ENCODE measurements around the gene BMAL1.
"Not testable (repeated sequence)": the region's sequence is repeated elsewhere in the genome, so short reads cannot be mapped to it uniquely, and the experiment has no call there.

BMAL1 gene

GRCh38 chr11:13388741-13389140 lies 111.2 kb downstream of the BMAL1 start:
- DNase-seq, result no peak

- DNase-seq, result no peak
Measured at GRCh38 chr11:13391217-13391616, 113.6 kb downstream of the BMAL1 start.

- not testable (repeated sequence) for DNase-seq
Measured at GRCh38 chr11:13398335-13398734, 120.7 kb downstream of the BMAL1 start.

GRCh38 chr11:13405220-13405619 lies 127.6 kb downstream of the BMAL1 start:
- DNase-seq, result no peak

- no peak for DNase-seq
Measured at GRCh38 chr11:13415201-13415600, 137.6 kb downstream of the BMAL1 start.

- no peak for DNase-seq
Measured at GRCh38 chr11:13421561-13421960, 144.0 kb downstream of the BMAL1 start.

GRCh38 chr11:13423372-13423771 lies 145.8 kb downstream of the BMAL1 start:
- no peak for DNase-seq

GRCh38 chr11:13427440-13427839 lies 149.8 kb downstream of the BMAL1 start:
- no peak for DNase-seq

- DNase-seq, result no peak
Measured at GRCh38 chr11:13429288-13429687, 151.7 kb downstream of the BMAL1 start.

GRCh38 chr11:13429836-13430235 lies 152.2 kb downstream of the BMAL1 start:
- DNase-seq, result no peak

GRCh38 chr11:13433437-13433836 lies 155.8 kb downstream of the BMAL1 start:
- DNase-seq, result no peak

- DNase-seq, result no peak
Measured at GRCh38 chr11:13434247-13435205, 156.9 kb downstream of the BMAL1 start.

GRCh38 chr11:13436836-13437235 lies 159.2 kb downstream of the BMAL1 start:
- not testable (repeated sequence) for DNase-seq

Data from CD4-positive, alpha-beta T cell treated with Interleukin-10 for 1 hour (primary cell).